Measurements from ENCODE around the gene SET. TPM values are rescaled to one million over a fixed set of nuclear protein-coding genes. Genes with fewer than 3 reads are reported as not detected.

The SET gene
- total and polyA plus RNA-seq, 2 of the 13 experiments (the other 11 are each of a cell fraction or from before 2014, with no cell fraction given), result 94.2 to 611 TPM

DNA sequence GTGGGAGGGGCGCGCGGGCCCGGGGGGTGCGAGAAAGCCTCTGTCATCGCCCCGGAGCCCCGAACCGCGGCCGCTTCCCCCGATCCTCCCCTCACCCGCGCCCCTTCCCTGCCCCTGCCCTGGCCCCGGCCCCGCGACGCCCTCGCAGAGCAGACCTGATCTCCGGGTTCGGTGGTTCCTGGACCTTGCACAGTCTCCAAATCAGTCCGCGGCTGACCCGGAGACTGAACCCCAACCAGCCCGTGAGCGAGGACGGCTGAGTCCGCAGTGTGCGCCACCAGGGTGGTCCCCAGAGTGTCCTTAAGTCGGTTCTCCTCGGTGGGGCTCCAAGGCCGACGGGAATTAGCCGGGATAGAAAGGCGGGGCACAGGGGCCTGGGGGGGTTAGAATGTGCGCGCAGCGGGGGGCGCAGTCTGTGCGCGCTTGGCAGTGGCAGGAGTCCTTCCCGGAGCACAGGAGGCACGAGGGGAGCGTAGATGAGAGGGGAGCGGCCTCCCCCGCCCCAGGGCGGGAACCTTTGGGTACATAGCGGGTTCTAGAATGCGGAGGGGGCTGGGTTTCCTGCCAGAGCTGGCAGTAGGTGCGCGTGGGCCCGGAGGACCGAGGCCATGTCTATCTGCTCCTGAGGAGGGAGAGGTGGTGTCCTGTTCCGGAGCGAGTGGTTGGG is 14.1 kb downstream of the SET start (continued):
- TF ChIP-seq, protein P1, sequence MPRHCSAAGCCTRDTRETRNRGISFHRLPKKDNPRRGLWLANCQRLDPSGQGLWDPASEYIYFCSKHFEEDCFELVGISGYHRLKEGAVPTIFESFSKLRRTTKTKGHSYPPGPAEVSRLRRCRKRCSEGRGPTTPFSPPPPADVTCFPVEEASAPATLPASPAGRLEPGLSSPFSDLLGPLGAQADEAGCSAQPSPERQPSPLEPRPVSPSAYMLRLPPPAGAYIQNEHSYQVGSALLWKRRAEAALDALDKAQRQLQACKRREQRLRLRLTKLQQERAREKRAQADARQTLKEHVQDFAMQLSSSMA (CRISPR knock-in tag; IDR thresholded peaks at IDR 0.05), result no peak
- TF ChIP-seq, protein P2, sequence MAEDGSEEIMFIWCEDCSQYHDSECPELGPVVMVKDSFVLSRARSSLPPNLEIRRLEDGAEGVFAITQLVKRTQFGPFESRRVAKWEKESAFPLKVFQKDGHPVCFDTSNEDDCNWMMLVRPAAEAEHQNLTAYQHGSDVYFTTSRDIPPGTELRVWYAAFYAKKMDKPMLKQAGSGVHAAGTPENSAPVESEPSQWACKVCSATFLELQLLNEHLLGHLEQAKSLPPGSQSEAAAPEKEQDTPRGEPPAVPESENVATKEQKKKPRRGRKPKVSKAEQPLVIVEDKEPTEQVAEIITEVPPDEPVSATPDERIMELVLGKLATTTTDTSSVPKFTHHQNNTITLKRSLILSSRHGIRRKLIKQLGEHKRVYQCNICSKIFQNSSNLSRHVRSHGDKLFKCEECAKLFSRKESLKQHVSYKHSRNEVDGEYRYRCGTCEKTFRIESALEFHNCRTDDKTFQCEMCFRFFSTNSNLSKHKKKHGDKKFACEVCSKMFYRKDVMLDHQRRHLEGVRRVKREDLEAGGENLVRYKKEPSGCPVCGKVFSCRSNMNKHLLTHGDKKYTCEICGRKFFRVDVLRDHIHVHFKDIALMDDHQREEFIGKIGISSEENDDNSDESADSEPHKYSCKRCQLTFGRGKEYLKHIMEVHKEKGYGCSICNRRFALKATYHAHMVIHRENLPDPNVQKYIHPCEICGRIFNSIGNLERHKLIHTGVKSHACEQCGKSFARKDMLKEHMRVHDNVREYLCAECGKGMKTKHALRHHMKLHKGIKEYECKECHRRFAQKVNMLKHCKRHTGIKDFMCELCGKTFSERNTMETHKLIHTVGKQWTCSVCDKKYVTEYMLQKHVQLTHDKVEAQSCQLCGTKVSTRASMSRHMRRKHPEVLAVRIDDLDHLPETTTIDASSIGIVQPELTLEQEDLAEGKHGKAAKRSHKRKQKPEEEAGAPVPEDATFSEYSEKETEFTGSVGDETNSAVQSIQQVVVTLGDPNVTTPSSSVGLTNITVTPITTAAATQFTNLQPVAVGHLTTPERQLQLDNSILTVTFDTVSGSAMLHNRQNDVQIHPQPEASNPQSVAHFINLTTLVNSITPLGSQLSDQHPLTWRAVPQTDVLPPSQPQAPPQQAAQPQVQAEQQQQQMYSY (CRISPR knock-in tag; IDR thresholded peaks at IDR 0.05), result no peak
- TF ChIP-seq, protein P3, sequence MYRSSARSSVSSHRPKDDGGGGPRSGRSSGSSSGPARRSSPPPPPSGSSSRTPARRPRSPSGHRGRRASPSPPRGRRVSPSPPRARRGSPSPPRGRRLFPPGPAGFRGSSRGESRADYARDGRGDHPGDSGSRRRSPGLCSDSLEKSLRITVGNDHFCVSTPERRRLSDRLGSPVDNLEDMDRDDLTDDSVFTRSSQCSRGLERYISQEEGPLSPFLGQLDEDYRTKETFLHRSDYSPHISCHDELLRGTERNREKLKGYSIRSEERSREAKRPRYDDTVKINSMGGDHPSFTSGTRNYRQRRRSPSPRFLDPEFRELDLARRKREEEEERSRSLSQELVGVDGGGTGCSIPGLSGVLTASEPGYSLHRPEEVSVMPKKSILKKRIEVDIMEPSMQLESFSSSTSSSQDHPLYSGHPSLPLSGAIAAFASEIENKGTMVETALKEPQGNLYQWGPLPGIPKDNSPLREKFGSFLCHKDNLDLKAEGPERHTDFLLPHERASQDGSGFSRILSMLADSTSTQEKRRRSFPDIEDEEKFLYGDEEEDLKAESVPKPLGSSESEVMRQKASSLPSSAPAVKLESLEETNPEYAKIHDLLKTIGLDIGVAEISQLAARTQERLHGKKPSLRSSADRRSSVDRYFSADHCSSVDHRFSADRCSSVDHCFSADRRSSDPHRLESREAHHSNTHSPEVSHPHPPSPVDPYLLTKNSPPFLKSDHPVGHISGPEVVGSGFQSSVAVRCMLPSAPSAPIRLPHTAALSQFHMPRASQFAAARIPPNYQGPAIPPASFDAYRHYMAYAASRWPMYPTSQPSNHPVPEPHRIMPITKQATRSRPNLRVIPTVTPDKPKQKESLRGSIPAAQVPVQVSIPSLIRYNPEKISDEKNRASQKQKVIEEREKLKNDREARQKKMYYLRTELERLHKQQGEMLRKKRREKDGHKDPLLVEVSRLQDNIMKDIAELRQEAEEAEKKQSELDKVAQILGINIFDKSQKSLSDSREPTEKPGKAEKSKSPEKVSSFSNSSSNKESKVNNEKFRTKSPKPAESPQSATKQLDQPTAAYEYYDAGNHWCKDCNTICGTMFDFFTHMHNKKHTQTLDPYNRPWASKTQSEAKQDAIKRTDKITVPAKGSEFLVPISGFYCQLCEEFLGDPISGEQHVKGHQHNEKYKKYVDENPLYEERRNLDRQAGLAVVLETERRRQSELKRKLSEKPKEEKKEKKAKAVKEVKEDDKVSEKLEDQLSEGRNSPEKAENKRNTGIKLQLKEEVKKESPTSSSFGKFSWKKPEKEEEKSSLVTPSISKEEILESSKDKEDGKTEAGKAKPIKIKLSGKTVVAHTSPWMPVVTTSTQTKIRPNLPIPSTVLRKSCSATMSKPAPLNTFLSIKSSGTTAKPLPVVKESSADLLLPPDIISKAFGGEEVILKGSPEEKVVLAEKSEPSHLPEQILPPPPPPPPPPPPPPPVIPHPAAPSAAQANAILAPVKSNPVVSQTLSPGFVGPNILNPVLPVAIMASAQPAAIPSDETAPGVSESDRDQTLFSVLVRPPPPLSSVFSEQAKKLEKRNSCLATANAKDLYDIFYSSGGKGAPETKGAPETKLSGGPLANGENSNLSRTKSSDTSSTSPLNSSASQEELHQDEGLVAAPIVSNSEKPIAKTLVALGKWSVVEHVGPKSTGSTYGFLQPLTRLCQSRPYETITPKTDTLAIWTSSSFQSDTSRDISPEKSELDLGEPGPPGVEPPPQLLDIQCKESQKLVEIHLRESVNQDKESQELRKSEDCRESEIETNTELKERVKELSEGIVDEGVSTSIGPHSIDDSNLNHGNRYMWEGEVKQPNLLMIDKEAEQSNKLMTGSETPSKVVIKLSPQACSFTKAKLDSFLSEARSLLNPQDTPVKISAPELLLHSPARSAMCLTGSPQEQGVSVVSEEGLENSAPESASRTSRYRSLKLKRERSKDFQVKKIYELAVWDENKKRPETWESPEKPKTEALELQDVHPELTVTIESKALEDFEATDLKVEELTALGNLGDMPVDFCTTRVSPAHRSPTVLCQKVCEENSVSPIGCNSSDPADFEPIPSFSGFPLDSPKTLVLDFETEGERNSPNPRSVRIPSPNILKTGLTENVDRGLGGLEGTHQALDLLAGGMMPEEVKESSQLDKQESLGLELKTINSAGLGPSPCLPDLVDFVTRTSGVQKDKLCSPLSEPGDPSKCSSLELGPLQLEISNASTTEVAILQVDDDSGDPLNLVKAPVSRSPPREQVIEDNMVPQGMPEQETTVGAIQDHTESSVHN (CRISPR knock-in tag; IDR thresholded peaks at IDR 0.05), result no peak
- TF ChIP-seq, protein P4, sequence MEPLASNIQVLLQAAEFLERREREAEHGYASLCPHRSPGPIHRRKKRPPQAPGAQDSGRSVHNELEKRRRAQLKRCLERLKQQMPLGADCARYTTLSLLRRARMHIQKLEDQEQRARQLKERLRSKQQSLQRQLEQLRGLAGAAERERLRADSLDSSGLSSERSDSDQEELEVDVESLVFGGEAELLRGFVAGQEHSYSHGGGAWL (CRISPR knock-in tag; IDR thresholded peaks at IDR 0.05), result no peak
- TF ChIP-seq ERF (CRISPR knock-in tag; IDR thresholded peaks at IDR 0.05) (no peak), REXO4 (CRISPR knock-in tag; IDR thresholded peaks at IDR 0.05; ENCODE audit: borderline replicate concordance) (no peak), ZNF776 (CRISPR knock-in tag; IDR thresholded peaks at IDR 0.05) (peak; percentile 1; the same call in 1 of the 2 replicates), ZNF281 (CRISPR knock-in tag; IDR thresholded peaks at IDR 0.05; ENCODE audit: borderline replicate concordance) (no peak), ZNF891 (CRISPR knock-in tag; IDR thresholded peaks at IDR 0.05) (no peak), ZNF850 (CRISPR knock-in tag; conservative IDR thresholded peaks at IDR 0.05) (peak; percentile 72; the same call in 1 of the 2 replicates), CHD2 (IDR thresholded peaks at IDR 0.05; ENCODE audit: low read depth, low read length) (no peak), NR1H2 (CRISPR knock-in tag; IDR thresholded peaks at IDR 0.05; ENCODE audit: borderline replicate concordance, low read depth) (no peak)
